Sigmoid colon (tissue), 7 donors: ENCODE results near the gene LDB2. TPM values are rescaled to one million over a fixed set of nuclear protein-coding genes. Genes with fewer than 3 reads are reported as not detected.

Experiments
- DNase-seq: peaks from one replicate; pipeline ENCODE4 v3.0.0-alpha.2; 2019
- H3K27ac ChIP-seq, 4 donors: fragments of 200-600 bp; sonication (generic); one replicate each; pipeline ENCODE4 v1.5.1; 2016 to 2019; ENCODE audit warnings: mild to moderate bottlenecking in 1 of 4
- H3K27me3 ChIP-seq, 3 donors: fragments of 200-600 bp; sonication (generic); one replicate each; pipeline ENCODE4 v1.5.1; 2019; ENCODE audit warnings: mild to moderate bottlenecking in 1 of 3
- H3K36me3 ChIP-seq, 4 donors: fragments of 200-600 bp; sonication (generic); one replicate each; pipeline ENCODE4 v1.5.1; 2016 to 2019
- H3K4me1 ChIP-seq, 4 donors: fragments of 200-600 bp; sonication (generic); one replicate each; pipeline ENCODE4 v1.5.1; 2017 to 2019
- H3K4me3 ChIP-seq, 4 donors: fragments of 200-600 bp; sonication (generic); one replicate each; pipeline ENCODE4 v1.5.1; 2017 to 2019; ENCODE audit warnings: mild to moderate bottlenecking in 2 of 4, moderate library complexity in 1 of 4
- H3K9me3 ChIP-seq, 4 donors: fragments of 200-600 bp in 3 of 4; sonication (generic) in 3 of 4; one replicate each; pipeline versions ENCODE4 v1.5.1 to v1.6.1; 2013 to 2019
- CTCF ChIP-seq, 4 experiments: fragments of 450-650 bp in 3 of 4; fragments of 200-600 bp in 1 of 4; IDR thresholded peaks; one replicate each; pipeline ENCODE4 v1.5.1; 2016 to 2019; ENCODE audit warnings: antibody characterized with exemption in 4 of 4, mild to moderate bottlenecking in 3 of 4, moderate library complexity in 2 of 4
- EP300 ChIP-seq, 4 donors: sonication (generic); formaldehyde crosslinking; IDR thresholded peaks; one replicate each; pipeline ENCODE4 v1.6.1; 2017; ENCODE audit warnings: antibody characterized with exemption in 4 of 4
- POLR2A ChIP-seq, 2 donors: fragments of 450-650 bp; IDR thresholded peaks; one replicate each; pipeline ENCODE4 v1.6.1; 2016; ENCODE audit warnings: antibody characterized with exemption in 2 of 2, mild to moderate bottlenecking in 2 of 2, moderate library complexity in 2 of 2
- POLR2AphosphoS5 ChIP-seq, 4 donors: sonication (generic); formaldehyde crosslinking; IDR thresholded peaks; one replicate each; pipeline ENCODE4 v1.6.1; 2017; ENCODE audit warnings: antibody characterized with exemption in 4 of 4
- WGBS, 2 donors: extraction: QIAGEN DNeasy Blood & Tissue Kit; methylation state at CpG; one replicate each; pipeline ENCODE4 v1.1.7; 2013; 5-methylcytosine and 5-hydroxymethylcytosine counted together
- intact Hi-C: fragments of 100-400 bp; cut with DNase I; formaldehyde crosslinking; loops from one replicate; pipeline ENCODE4 v1.15.1; 2023
- polyA plus RNA-seq, 3 donors: library from polyadenylated mRNA; stranded (reverse); fragments of 200-250 nt; gene quantifications; one replicate each; pipeline ENCODE4 v1.2.3, GENCODE V29; 2013
- total RNA-seq, 4 donors: library from RNA; depleted of rRNA; stranded (reverse); fragments of >200 nt; gene quantifications; one replicate each; pipeline ENCODE4 v1.1.0, GENCODE V29; 2016
- donor health status: healthy with polysubstance abuse.
- donor health status: Bipolar disorder and iron deficiency.
- donor health status: healthy.

Gene LDB2
- total and polyA plus RNA-seq, 7 donors: 2.1 to 28.5 (median 18.3) TPM

- Histone ChIP-seq H3K4me1 (no peaks in the 10 kb centered on the region), H3K27me3 (no peaks in the 10 kb centered on the region), H3K4me3 (no peak overlapping the region), H3K9me3 (no peaks in the 10 kb centered on the region), H3K27ac (no peak overlapping the region), H3K36me3 (no peaks in the 10 kb centered on the region)
- intact Hi-C loops: no loop called here
- no peak for DNase-seq
- 69% methylated on average over 2 of the region's 2 CpGs for WGBS, 2 donors
- TF ChIP-seq EP300 (IDR thresholded peaks at IDR 0.05): no peak
- TF ChIP-seq CTCF (IDR thresholded peaks at IDR 0.05): no peak
- no peak for TF ChIP-seq POLR2A (IDR thresholded peaks at IDR 0.05)
- no peak for TF ChIP-seq POLR2AphosphoS5 (IDR thresholded peaks at IDR 0.05)
Measured at GRCh38 chr4:16852228-16852627, 46.2 kb downstream of the LDB2 start.

DNA sequence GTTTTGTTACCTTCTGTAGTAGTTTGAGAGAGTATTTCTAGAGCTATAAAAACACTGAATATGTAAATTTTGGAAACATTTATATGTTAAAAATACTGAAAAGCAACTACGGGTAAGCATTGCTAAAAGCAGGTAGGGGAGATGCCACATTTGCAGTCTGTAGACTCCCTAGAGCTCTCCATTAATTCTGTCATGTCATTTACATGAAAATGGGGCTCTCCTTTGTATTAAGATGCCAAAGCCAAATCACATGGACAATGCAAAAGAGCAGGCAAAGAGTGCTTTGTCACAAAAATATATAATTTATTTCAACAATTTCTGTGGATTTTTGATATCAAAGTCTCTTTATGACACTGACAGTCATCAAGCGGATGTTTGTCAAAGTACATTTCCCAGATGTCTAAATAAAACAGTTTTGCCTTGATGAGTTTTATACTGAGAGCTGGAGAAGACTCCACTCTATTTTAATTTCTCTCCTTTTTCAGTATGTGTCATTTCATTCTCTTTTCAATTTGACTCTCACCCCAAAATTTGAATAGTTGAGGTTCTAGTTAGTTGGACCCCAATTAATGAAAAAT lies 51.8 kb downstream of the LDB2 start:
- H3K4me1 ChIP-seq: peaks cover 0 to 7% (median 3%) of the 10 kb centered on the region in 4 donors
- H3K9me3 ChIP-seq: no peaks in the 10 kb centered on the region
- 84 to 88% methylated on average over 2 of the region's 2 CpGs for WGBS, 2 donors
- DNase-seq: no peak
- TF ChIP-seq CTCF (IDR thresholded peaks at IDR 0.05) (no peak), EP300 (IDR thresholded peaks at IDR 0.05) (no peak), POLR2A (IDR thresholded peaks at IDR 0.05) (no peak), POLR2AphosphoS5 (IDR thresholded peaks at IDR 0.05) (no peak)
- intact Hi-C loops: no loop called here
- H3K27ac ChIP-seq: no peak overlapping the region
- H3K27me3 ChIP-seq: no peaks in the 10 kb centered on the region
- no peak overlapping the region for H3K4me3 ChIP-seq
- H3K36me3 ChIP-seq: no peaks in the 10 kb centered on the region

- no peaks in the 10 kb centered on the region for H3K36me3 ChIP-seq
- intact Hi-C loops: no loop called here
- no peak for DNase-seq
- H3K27ac ChIP-seq: peak overlapping the region in 1 of 4 donors; percentile 2
- 43 to 61% methylated on average over 6 of the region's 6 CpGs for WGBS, 2 donors
- H3K27me3 ChIP-seq: no peaks in the 10 kb centered on the region
- H3K4me3 ChIP-seq: no peak overlapping the region
- H3K9me3 ChIP-seq: no peaks in the 10 kb centered on the region
- TF ChIP-seq POLR2AphosphoS5 (IDR thresholded peaks at IDR 0.05) (no peak), EP300 (IDR thresholded peaks at IDR 0.05) (no peak), CTCF (IDR thresholded peaks at IDR 0.05) (no peak), POLR2A (IDR thresholded peaks at IDR 0.05) (no peak)
- H3K4me1 ChIP-seq: peaks cover 0 to 7% (median 3%) of the 10 kb centered on the region in 4 donors
Measured at GRCh38 chr4:16844816-16845586, 53.4 kb downstream of the LDB2 start.

DNA sequence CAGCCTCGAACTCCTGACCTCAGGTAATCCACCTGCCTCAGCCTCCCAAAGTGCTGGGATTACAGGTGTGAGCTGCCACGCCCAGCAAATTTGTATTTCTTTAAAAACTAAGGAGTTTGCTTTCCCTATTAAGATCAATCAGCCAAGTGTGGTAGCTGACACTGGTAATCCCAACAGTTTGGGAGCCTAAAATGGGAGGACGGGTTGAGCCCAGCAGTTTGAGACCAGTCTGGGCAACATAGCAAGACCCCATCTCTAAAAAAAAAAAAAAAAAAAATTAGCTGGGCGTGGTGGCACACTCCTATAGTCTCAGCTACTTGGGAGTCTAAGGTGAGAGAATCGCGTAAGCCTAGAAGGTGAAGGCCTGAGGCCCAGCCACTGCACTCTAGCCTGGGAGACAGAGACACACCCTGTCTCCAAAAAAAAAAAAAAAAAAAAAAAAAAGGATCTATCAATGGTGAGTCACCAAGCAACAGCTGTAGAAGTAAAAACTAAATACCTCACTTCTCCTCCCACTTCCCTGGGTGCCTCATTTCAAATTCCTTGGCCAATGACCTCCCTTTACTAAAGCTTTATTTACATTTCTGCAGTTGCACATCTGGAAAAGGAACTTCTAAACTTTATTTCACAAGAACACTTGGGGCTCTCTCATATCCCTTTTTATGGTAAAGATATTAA lies 54.5 kb downstream of the LDB2 start:
- H3K4me1 ChIP-seq: peaks cover 0 to 7% (median 3%) of the 10 kb centered on the region in 4 donors
- intact Hi-C loops: no loop called here
- no peaks in the 10 kb centered on the region for H3K27me3 ChIP-seq
- 76 to 90% methylated on average over 6 of the region's 6 CpGs for WGBS, 2 donors
- H3K27ac ChIP-seq: no peak overlapping the region
- no peak for DNase-seq
- no peaks in the 10 kb centered on the region for H3K36me3 ChIP-seq
- H3K4me3 ChIP-seq: no peak overlapping the region
- no peaks in the 10 kb centered on the region for H3K9me3 ChIP-seq
- no peak for TF ChIP-seq CTCF (IDR thresholded peaks at IDR 0.05)
- no peak for TF ChIP-seq POLR2A (IDR thresholded peaks at IDR 0.05)
- no peak for TF ChIP-seq EP300 (IDR thresholded peaks at IDR 0.05)
- TF ChIP-seq POLR2AphosphoS5 (IDR thresholded peaks at IDR 0.05): no peak
